Erythroblast (primary cell): Measurements from ENCODE around the gene KPNA2.
"Not testable (repeated sequence)": the region's sequence is repeated elsewhere in the genome, so short reads cannot be mapped to it uniquely, and the experiment has no call there.

Experiments used
- DNase-seq, 2 experiments: peaks; one replicate each; lab custom pipeline; 2025; lab: John Stamatoyannopoulos, UW
- GATA1 ChIP-seq: IDR thresholded peaks from 2 replicates; pipeline ENCODE4 v1.6.1; 2011; ENCODE audit warnings: low read depth, mild to moderate bottlenecking, control low read depth, low read length, moderate library complexity
- POLR2A ChIP-seq: IDR thresholded peaks from 2 replicates; pipeline ENCODE4 v1.6.1; 2011; ENCODE audit warnings: mild to moderate bottlenecking, low read length

The KPNA2 gene

GRCh38 chr17:68035131-68035522 is 408 bp upstream of the KPNA2 start:
- DNase-seq = no peak
- no peak for TF ChIP-seq POLR2A
- TF ChIP-seq GATA1 = no peak

GRCh38 chr17:68036304-68037147 is 991 bp downstream of the KPNA2 start:
- TF ChIP-seq GATA1 = no peak
- TF ChIP-seq POLR2A = no peak
- no peak for DNase-seq

- DNase-seq = no peak
- TF ChIP-seq GATA1 = no peak
- TF ChIP-seq POLR2A = no peak
These were observed 11.8 kb downstream of the KPNA2 start for GRCh38 chr17:68047153-68047846.

DNA sequence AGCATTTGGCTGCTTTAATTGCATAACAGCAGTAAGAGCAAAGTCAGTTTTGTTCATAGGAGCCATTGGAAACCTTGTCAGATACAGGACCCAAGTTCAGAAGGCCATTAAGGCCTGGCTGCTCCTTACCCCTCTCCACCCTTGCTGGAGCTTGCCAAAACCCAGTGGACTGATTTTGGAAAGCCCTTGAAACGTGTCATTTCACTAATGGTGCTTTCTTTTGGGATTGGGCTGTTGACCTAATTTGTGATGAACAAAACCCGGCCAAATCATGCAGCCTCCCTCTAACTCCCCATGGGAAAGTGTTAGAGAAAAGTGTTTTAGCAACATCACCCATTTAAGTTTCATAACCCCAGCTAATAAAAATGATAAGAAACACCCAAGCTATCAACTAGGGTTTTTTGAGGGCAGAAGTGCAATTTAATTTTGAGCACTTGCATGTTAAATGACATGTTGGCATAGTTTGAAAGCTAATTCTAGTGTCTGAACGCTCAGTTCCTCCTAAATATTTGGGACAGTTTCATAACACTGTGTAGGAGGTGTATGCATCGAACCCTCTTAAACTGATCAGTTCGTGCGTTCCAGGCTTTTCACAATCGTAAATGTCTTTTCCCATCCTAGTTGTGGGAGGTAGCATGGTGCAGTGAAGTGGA is 12.5 kb downstream of the KPNA2 start:
- TF ChIP-seq POLR2A = peak; percentile 20
- DNase-seq = not testable (repeated sequence)

GRCh38 chr17:68048996-68049395 is 13.5 kb downstream of the KPNA2 start:
- TF ChIP-seq POLR2A (no peak), GATA1 (no peak)
- peak; percentile 23 to 29 for DNase-seq

GRCh38 chr17:68049812-68050437 is 14.4 kb downstream of the KPNA2 start:
- DNase-seq = not testable (repeated sequence)

GRCh38 chr17:68051321-68052312 is 16.1 kb downstream of the KPNA2 start:
- DNase-seq = not testable (repeated sequence)

DNA sequence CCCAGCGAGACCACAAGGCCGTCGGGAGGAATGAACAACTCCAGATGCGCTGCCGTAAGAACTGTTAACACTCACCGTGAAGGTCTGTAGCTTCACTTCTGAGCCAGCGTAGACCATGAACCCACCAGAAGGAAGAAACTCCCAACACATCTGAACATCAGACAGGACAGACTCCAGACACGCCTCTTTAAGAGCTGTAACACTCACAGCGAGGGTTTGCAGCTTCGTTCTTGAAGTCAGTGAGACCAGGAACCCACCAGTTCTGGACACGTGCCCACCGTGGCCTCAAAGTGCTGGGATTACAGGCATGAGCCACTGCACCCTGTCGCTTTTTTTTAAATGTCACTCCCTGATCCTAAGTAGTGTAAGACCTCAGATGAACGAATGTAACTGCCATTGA is 17.3 kb downstream of the KPNA2 start:
- no peak for DNase-seq
- TF ChIP-seq POLR2A = no peak
- TF ChIP-seq GATA1 = no peak

DNA sequence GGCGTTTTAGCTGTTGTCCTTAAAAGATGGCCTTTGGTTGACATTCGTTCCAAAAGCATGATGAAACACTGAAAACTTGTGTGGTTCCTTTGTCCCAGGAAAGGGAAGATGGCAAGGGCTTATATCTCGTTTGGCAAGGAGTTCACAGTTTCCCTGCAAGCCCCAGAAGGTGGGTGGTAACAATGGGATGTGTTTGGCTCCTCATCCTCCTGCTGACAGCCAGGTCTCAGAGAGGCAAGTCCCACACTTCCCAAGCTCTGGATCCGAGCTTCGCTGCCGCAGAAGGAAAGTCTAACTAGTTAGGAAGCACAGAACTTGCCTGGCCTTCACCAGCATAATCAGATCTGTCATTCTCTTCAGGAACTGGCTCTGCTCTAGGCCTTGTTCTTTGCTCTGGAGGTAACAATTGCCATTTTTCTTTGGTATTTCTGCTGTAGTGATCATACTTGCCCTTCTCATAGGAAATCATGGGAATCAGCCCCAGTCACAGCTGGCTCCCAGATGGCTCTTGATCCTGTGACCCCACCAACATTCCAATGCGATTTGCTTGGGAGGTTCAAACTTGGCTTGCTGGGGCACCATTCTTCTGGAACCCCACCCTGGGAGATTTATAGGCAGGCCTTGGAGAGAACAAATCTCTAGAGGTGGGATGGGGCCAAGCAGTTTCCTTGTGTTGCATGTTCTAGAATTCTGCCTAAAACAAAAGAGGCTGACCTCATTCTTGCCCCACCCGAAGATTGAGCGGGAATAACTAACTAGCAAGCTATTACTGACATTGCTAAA is 17.9 kb downstream of the KPNA2 start:
- DNase-seq = no peak
- no peak for TF ChIP-seq POLR2A
- no peak for TF ChIP-seq GATA1

DNA sequence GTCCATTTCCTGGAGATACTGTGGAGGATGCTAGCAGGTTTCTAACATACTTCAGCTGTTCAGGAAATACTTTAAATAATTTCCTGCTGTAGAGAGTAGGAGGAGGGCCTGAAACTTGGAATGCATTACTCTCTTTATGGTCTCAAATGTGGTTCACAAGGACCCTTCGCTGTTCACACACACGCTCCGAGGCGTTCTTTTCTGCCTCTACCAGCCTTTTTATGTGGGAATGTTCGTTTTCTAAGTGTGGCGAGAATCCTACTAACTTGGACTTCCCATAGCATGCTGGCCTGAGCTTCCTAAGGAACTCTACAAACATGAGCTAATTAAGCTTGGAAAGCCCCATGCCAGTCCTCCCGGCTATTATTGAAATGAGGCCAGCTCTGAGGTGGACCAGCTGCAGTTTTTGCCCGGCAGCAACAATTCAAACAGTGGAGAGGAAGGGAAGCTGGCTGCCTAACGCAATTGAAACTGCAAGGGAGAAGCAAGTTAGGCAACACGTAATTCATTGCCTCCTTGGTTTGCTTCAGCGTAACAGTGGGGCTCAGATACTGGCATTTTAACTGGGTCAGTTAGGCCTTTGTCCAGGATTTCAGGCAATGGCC is 18.9 kb downstream of the KPNA2 start:
- TF ChIP-seq POLR2A (no peak), GATA1 (no peak)
- no peak for DNase-seq

GRCh38 chr17:68057531-68057952 is 22.0 kb downstream of the KPNA2 start:
- DNase-seq = peak; percentile 42 to 49
- no peak for TF ChIP-seq POLR2A
- no peak for TF ChIP-seq GATA1

DNA sequence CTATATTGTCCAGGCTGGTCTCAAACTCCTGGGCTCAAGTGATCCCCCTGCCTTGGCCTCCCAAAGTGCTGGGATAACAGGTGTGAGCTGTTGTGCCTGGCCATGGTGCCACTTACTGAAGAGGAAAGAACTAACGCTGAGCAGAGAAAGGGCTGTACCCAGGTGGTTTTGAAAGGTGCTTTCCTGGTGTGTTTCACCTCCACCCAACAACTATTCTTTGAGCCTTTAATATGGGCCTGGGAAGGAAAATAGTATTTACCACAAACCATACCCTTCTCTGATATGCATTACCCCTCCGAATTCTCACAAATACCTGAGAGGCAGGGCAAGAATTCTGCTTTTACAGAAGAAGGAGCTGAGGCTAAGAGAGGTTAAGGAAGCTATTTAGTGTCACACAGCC is 24.8 kb downstream of the KPNA2 start:
- no peak for DNase-seq
- TF ChIP-seq GATA1 = no peak
- no peak for TF ChIP-seq POLR2A
